Pancreas (tissue), 10 donors: ENCODE measurements around the gene MEAF6. TPM values are rescaled to one million over a fixed set of nuclear protein-coding genes. Genes with fewer than 3 reads are reported as not detected.

Source experiments
- ATAC-seq, 4 donors: fragments of 200-7000 bp; cut with Tn5 transposase; one replicate each; pipeline versions ENCODE4 v1.8.0 to v1.9.1; 2020; ENCODE audit warnings: mild to moderate bottlenecking in 4 of 4, moderate library complexity in 4 of 4
- DNase-seq, 6 donors: peaks; one replicate each; pipeline ENCODE4 v3.0.0-alpha.2; 2020
- FAIRE-seq: peaks from 2 replicates; lab custom pipeline; 2012; peaks lifted over from hg19 to GRCh38; lab: Jason Lieb, UNC
- H3K27ac ChIP-seq, 4 donors: fragments of 200-600 bp; sonication (generic); 1 replicate in 3 of 4; 2 replicates in 1 of 4; pipeline versions ENCODE4 v1.5.0 to v1.8.0; 2020
- H3K27me3 ChIP-seq, 4 donors: fragments of 200-600 bp; one replicate each; pipeline ENCODE4 v1.8.0; 2021
- H3K36me3 ChIP-seq, 3 donors: fragments of 200-600 bp; sonication (generic) in 1 of 3; one replicate each; pipeline versions ENCODE4 v1.5.0 to v1.8.0; 2020 to 2021
- H3K4me1 ChIP-seq, 3 donors: fragments of 200-600 bp; one replicate each; pipeline ENCODE4 v1.8.0; 2021
- H3K4me3 ChIP-seq, 4 donors: fragments of 200-600 bp; sonication (generic) in 2 of 4; one replicate each; pipeline versions ENCODE4 v1.5.0 to v1.8.0; 2020 to 2021
- H3K9me3 ChIP-seq, 4 donors: fragments of 200-600 bp; one replicate each; pipeline ENCODE4 v1.8.0; 2021
- WGBS, 2 donors: extraction: QIAGEN DNeasy Blood & Tissue Kit; methylation state at CpG; one replicate each; pipeline ENCODE4 v1.1.7; 2013; 5-methylcytosine and 5-hydroxymethylcytosine counted together
- intact Hi-C, 3 donors: fragments of 100-400 bp; cut with DNase I; formaldehyde crosslinking; loops; one replicate each; pipeline versions ENCODE4 v1.11.1 to v1.14.2; 2022
- polyA plus RNA-seq, 2 donors: library from polyadenylated mRNA; stranded (reverse); fragments of 200-250 nt; gene quantifications; one replicate each; pipeline ENCODE4 v1.2.3, GENCODE V29; 2013
- total RNA-seq, 6 donors: library from RNA; stranded (reverse); fragmentation: NEBNext Ultra II Directional in 4 of 6; extraction: Animal tissue kit (Norgen Biotek cat#: 25700) in 4 of 6; gene quantifications; one replicate each; pipeline versions ENCODE4 v1.2.1 to v1.2.4, GENCODE V29; 2021 to 2023
- TF ChIP-seq, protein P1 (sequence below), 4 donors: fragments of 200-600 bp; sonication (generic) in 3 of 4; IDR thresholded peaks; one replicate each; pipeline versions ENCODE4 v1.5.0 to v1.8.0; 2021; ENCODE audit warnings: antibody characterized with exemption in 4 of 4
- donor health status: healthy with polysubstance abuse.
- donor health status: DM: no; HTN: no; CAD: no; lungs with moderate emphysema.
- donor health status: DM: no; HTN: no; CAD: no.
- donor health status: control.
- donor health status: control.
- donor health status: Bipolar disorder and iron deficiency.
- donor health status: DM: yes; HTN: yes; CAD: no.
- donor health status: DM: no; HTN: no; CAD: no.
- donor health status: DM: no; HTN: no; CAD: no.
- donor health status: DM: yes; HTN: yes; CAD: no.

The MEAF6 gene
- total and polyA plus RNA-seq, 8 donors, result 26.1 to 59.8 (median 28.3) TPM

DNA sequence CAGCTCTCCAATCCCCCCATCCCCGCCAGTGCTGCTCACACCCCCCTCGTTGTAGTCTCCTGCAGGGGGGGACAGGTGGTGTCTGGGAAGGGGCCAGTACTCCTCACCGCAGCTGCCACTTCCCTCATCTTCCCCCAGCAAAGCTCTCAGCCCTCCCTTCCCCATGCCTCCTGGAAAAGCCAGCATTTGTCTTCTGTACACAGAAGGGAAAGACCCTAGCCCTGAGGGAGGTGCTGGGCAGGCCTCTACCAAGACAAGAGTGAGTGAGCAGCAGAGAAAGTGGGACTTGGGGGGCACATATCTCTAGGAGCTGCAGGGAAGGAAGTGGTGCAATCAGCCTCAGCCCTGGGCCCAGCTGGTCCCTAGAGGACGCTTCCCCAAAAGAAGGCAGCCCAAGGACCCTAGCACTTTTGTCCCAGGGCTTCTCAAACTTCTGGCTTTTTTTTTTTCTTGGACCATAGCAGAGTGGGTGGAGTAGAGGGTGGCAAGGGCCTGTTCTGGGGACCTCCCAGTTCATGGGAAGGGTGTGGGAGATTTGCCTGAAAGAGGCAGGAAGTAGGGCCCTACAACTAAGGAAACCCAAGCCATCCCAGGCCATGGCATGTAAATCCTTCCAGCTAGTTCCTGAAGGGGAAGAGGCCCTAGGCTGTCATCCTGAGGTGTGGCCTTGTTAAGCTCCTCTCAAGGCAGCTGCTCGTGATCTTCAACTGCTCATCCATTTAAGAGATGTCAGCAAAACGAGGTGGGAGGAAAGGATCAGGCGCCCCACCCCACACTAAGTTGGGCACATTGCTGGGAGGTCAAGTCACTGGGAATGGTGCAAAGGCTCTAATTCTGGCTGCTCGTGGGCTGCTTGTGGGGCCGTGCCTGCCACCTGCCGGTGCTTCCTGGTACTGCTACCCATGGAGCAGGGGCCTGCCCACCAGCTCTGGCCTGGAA is 27.6 kb downstream of the MEAF6 start:
- Histone ChIP-seq H3K4me1 (peaks cover 21 to 46% (median 36%) of the 10 kb centered on the region in 3 donors), H3K27ac (peak overlapping the region in 3 of 4 donors; percentile 33 to 78 (median 76)), H3K36me3 (peaks cover 9 to 28% (median 23%) of the 10 kb centered on the region in 3 donors), H3K4me3 (no peak overlapping the region), H3K27me3 (no peaks in the 10 kb centered on the region), H3K9me3 (no peaks in the 10 kb centered on the region)
- WGBS, 2 donors, result 22 to 28% methylated on average over 10 of the region's 10 CpGs
- ATAC-seq (peak; percentile 44 to 83 (median 78)), FAIRE-seq (no peak), DNase-seq (peak; percentile 57 to 94 (median 83))
- TF ChIP-seq, protein P1, sequence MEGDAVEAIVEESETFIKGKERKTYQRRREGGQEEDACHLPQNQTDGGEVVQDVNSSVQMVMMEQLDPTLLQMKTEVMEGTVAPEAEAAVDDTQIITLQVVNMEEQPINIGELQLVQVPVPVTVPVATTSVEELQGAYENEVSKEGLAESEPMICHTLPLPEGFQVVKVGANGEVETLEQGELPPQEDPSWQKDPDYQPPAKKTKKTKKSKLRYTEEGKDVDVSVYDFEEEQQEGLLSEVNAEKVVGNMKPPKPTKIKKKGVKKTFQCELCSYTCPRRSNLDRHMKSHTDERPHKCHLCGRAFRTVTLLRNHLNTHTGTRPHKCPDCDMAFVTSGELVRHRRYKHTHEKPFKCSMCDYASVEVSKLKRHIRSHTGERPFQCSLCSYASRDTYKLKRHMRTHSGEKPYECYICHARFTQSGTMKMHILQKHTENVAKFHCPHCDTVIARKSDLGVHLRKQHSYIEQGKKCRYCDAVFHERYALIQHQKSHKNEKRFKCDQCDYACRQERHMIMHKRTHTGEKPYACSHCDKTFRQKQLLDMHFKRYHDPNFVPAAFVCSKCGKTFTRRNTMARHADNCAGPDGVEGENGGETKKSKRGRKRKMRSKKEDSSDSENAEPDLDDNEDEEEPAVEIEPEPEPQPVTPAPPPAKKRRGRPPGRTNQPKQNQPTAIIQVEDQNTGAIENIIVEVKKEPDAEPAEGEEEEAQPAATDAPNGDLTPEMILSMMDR (IDR thresholded peaks at IDR 0.05), result peak; percentile 93 to 98 (median 96)
- intact Hi-C loops, result loop anchor here in 1 of 3 donors (2.0 kb wide), 1 partner anchor 30 kb away; no protein-coding TSS in a partner anchor

DNA sequence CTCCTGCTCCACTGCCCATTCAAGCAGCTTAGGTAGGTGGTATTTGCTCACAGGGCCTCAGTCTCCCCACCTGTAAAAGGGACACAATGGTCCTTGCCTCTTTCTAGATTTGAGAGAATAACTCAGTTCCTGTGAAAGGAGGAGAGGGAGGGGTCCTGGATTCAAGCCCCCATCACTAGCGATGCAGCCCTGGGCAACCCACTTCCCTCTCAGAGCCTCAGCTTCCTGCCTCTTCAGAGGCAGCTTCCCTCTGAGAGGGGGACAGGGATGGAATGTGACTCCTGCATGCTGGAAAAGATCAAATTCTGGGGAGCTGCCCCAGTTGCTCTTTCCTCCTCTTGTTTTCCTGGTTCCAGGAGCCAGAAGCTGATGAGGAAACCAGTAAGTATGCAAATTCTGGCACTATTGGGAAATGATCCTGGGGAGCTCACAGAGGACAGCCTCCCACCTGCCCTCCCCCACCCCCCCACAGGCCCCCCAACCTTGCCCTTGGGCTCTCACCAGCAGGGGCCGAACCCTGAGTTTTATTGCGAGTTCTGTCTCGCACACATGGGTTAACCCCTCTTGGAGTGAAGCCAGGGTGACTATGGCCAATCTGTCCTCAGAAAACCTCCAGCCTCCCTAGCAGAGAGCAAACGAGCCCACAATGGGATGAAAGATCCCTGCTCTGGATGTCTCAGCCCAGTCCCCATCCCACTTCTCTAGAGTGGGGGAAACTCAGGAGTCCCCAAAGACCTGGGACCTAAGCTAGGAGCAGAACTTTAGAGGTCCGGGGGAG is 28.5 kb downstream of the MEAF6 start:
- Histone ChIP-seq H3K27me3 (no peaks in the 10 kb centered on the region), H3K36me3 (peaks cover 14 to 32% (median 26%) of the 10 kb centered on the region in 3 donors), H3K4me3 (no peak overlapping the region), H3K9me3 (no peaks in the 10 kb centered on the region), H3K4me1 (peaks cover 21 to 49% (median 36%) of the 10 kb centered on the region in 3 donors), H3K27ac (peak overlapping the region; percentile 31 to 78 (median 64))
- ATAC-seq, result peak in 1 of 4 donors; percentile 15
- 55 to 60% methylated on average over 5 to 6 of the region's 6 CpGs for WGBS, 2 donors
- peak in 1 of 6 donors; percentile 28 for DNase-seq
- intact Hi-C loops, result loop anchor here in 1 of 3 donors (2.0 kb wide), 1 partner anchor 29 kb away; no protein-coding TSS in a partner anchor
- TF ChIP-seq, protein P1 (IDR thresholded peaks at IDR 0.05), result no peak
- FAIRE-seq, result no peak

DNA sequence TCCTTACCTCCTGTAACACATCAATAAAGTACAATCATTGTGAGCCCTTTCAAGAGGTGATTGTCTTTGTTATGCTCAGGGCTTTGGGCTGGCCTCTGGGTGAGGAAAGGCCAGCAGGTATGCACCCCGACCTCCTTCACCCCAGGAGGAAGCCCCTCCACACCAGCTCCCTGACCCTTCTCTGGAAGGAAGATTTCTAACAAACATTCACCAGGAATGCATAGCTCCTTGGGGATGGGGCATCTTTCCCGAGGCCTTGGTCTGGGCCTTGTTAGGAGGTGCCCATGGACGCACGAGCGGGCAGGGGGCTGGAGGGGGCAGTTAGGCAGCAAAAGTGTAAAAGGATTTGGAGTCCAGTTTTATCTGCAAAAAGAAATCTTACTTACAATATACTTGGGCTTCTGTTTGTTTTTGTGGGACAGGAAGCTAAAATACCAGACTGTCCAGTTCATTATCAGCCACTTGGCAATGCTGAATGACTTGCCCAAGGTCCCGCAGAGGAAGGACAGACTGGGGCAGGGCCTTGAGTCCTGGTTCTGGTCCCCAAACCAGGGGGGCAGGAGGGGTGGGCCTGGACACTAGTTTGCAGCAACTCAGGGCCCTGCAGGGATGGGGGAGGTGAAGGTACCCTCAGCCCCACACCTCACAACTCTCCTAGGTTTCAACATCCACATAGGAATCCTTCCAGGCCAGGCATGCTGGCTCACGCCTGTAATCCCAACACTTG is 30.1 kb downstream of the MEAF6 start:
- Histone ChIP-seq H3K9me3 (no peaks in the 10 kb centered on the region), H3K4me3 (no peak overlapping the region), H3K36me3 (peaks cover 18 to 37% (median 31%) of the 10 kb centered on the region in 3 donors), H3K4me1 (peaks cover 31 to 62% (median 48%) of the 10 kb centered on the region in 3 donors), H3K27me3 (no peaks in the 10 kb centered on the region), H3K27ac (peak overlapping the region; percentile 38 to 78 (median 64))
- ATAC-seq (peak; percentile 5 to 48 (median 42)), FAIRE-seq (no peak), DNase-seq (peak in 5 of 6 donors; percentile 37 to 65 (median 51))
- TF ChIP-seq, protein P1 (IDR thresholded peaks at IDR 0.05), result no peak
- WGBS, 2 donors, result 18 to 28% methylated on average over 7 of the region's 7 CpGs
- intact Hi-C loops, result no loop called here

DNA sequence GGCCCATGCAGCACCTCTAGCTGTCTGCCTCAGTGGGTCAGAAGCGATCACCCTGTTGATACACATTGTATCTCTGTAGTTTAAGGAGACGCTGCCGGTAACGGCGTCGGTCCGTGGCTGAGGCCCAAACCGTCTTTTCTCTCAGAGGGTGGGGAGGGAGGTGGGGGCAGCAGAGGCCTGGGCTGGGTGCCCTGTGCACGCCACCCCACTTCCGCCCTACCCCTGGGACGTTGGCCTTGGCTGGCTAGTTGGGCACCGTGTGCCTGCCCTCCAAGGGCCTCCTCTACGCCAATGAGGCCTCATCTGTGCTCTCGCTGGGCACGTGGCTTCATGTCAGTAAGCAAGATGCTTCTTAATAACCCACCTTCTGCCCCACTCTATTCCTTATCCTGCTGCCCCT is 30.8 kb downstream of the MEAF6 start:
- H3K4me3 ChIP-seq, result no peak overlapping the region
- intact Hi-C loops, result no loop called here
- no peaks in the 10 kb centered on the region for H3K27me3 ChIP-seq
- peak overlapping the region; percentile 38 to 78 (median 64) for H3K27ac ChIP-seq
- ATAC-seq (no peak), FAIRE-seq (no peak), DNase-seq (peak in 1 of 6 donors; percentile 33)
- H3K9me3 ChIP-seq, result no peaks in the 10 kb centered on the region
- peaks cover 18 to 37% (median 31%) of the 10 kb centered on the region in 3 donors for H3K36me3 ChIP-seq
- peaks cover 35 to 69% (median 55%) of the 10 kb centered on the region in 3 donors for H3K4me1 ChIP-seq
- WGBS, 2 donors, result 68 to 78% methylated on average over 15 of the region's 15 CpGs
- TF ChIP-seq, protein P1 (IDR thresholded peaks at IDR 0.05), result no peak
